Ishikawa (cell line): ENCODE measurements around the gene CMTM3.

Experiments used
- CREB1 ChIP-seq: IDR thresholded peaks from 2 replicates; pipeline ENCODE4 v1.6.1; 2012; ENCODE audit warnings: low read depth
- EP300 ChIP-seq: IDR thresholded peaks from 2 replicates; pipeline ENCODE4 v1.6.1; 2012; ENCODE audit warnings: borderline replicate concordance
- MAX ChIP-seq: IDR thresholded peaks from 2 replicates; pipeline ENCODE4 v1.6.1; 2012
- NFIC ChIP-seq: IDR thresholded peaks from 2 replicates; pipeline ENCODE4 v1.6.1; 2012
- TAF1 ChIP-seq: IDR thresholded peaks from 2 replicates; pipeline ENCODE4 v1.6.1; 2012; ENCODE audit warnings: low read depth, mild to moderate bottlenecking
- TCF12 ChIP-seq: IDR thresholded peaks from 2 replicates; pipeline ENCODE4 v1.6.1; 2012; ENCODE audit warnings: low read depth
- TEAD4 ChIP-seq: IDR thresholded peaks from 2 replicates; pipeline ENCODE4 v1.6.1; 2012
- USF1 ChIP-seq: IDR thresholded peaks from 2 replicates; pipeline ENCODE4 v1.6.1; 2012
- YY1 ChIP-seq: IDR thresholded peaks from 2 replicates; pipeline ENCODE4 v1.6.1; 2012; ENCODE audit warnings: low read depth

- TF ChIP-seq USF1 (no peak), EP300 (no peak), TEAD4 (no peak), CREB1 (no peak), TAF1 (no peak), NFIC (no peak), MAX (no peak), TCF12 (no peak), YY1 (no peak)
Observed at GRCh38 chr16:66601471-66601870, 3.0 kb upstream of the CMTM3 start.
